Measurements from ENCODE around the gene CDC42EP4.

Gene CDC42EP4

DNA sequence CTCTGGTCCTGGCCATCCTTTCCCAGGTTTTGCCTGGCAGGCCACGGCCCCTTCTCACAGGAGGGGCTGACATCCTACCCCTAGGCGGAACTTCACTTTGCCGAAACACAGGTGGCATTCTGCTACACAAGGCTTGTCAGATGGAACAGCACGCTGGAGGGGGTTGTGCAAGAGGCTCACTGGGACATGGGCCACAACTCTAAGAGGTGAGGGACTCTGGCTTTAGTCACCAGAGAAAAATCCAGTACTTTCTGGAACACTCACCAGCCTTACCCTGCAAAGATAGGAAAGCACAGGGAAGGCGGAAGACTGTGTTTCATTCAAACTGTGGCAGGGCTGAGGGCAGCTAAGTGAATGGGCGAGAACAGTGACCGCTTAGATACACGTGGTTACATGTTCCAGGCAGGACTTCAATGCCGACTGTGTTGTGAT, 18.3 kb downstream of the CDC42EP4 start:
- no peak for DNase-seq

- DNase-seq, result no peak
Observed at GRCh38 chr17:73293031-73293430, 18.8 kb downstream of the CDC42EP4 start.

DNA sequence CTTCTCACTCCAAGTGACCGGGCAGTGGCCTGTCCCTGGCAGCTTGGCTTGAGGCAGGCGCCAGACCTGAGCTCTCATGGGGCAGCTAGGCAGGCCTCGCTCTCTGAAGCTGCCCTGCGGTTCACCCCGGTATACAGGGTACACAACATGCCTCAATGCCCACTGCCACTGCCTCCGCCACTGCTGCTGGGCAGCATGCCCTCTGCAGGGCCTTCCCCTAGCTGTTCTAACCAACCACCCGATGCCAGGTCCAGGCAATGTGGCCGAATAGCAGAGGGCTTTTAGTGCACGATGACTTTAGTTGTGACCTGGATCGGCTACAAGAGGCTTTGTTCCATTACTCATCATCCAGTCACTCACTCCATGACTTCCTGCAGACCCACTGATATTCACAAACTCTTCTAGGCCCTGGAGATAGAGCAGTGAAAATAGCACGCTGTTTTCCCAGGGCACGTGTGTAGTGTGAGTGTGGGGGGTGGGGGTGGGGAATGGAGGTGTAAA, 19.7 kb downstream of the CDC42EP4 start:
- no peak for DNase-seq

- no peak for DNase-seq
Observed at GRCh38 chr17:73291260-73291801, 20.5 kb downstream of the CDC42EP4 start.

DNA sequence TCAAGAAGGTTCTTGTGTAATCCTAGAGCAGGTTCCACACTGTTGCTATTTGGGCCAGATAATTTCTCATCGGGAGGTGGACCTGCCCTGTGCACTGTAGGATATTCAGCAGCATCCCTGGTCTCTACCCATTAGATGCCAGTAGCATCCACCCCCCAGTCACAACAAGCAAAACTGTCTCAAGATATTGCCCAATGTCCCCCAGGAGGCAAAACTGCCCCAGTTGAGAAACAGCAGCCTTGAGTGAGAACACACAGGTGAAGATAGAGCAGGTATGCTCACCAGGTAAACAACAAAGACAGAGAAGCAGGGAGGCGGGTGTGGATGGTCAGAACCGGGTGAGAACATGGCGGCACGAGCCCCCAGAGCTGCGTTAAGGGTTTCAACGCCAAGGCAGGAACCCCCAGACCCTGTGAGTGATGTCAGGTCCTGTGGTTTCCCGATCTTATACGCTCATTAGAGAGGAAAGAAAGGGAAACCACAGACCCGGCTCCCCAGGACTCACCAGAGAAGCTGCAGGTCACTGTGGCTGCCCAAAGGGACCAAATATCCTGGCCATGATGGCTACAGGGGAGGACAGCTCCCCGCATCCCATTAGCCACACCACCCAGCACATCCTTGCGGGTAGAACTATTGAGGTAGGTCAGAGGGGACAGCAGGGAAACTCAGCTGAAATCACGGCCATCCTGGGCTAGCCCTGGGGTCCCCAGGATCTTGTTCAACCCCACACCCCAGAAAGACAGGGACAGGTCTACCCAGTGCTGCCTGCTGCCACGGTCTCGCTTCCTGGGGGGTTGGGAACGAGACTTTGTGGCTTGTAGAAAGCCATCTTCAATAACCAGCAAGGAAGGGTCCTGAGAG, 21.2 kb downstream of the CDC42EP4 start:
- no peak for DNase-seq

- DNase-seq, result no peak
Observed at GRCh38 chr17:73289549-73290254, 22.1 kb downstream of the CDC42EP4 start.

- DNase-seq, result no peak
Observed at GRCh38 chr17:73288534-73289302, 23.1 kb downstream of the CDC42EP4 start.

DNA sequence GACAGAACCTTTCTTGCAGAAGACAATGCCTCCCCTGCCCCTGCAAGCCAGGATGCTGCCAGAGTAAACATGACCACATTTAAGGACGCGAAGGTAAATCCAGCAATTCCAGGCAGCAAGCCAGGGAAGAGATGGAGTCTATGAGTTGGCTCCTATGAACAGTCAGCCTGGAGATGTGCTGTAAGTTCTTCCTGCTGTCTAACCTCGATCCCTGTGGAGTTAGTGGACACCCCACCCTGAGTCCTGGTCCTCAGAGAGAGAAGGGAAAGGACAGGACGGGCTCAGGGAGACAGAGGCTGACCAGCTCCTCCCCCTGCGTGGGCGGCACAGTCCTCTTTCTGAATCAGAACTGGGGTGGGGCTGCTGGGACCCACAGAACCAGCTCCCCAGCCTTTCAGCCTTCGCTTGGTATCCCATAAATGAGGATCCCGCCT, 24.9 kb downstream of the CDC42EP4 start:
- DNase-seq, result no peak

DNA sequence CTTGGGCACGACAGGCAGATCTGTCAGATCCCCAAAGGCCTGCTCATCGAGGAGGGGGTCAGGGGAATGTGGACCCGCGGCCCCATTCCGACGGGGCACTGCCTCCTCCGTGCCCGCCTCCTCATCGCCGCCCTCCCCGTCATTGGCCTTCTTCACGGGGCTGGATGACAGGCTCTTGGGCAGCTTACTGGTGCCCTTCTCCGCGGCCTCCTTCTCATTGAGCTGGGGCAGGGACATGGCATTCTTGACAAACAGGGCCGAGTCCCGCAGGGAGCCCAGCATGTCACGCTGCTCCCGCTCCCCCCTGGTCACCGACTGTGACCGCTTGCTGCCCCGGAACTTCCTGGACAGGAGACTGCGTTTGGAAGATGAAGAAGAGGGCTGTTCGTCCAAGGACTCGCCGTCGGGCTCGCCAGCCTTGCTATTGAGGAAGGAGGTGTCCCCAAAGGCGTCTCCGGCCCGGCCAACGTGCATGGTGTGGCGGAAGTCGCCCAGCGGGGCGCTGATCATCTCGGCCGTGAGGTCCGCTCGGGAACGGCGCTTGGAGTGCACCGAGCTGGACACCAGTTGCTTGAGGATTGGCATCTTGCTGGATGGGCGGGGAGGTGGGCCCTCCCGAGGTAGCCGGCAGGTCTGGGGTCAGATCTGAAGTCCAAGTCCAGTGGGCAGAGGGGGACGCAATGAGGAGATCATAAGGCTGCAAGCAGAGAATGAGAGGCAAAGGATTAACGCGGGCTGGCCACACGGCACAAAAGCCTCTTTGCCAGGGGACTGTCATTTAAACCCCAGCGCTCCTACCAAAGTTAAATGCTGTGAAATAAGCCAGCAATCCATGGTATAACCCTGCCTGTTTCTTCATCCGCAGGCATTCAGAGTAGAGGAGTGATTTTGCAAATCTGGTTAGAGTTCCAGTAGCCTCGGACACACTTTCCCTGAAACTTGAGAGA, 25.6 kb downstream of the CDC42EP4 start:
- DNase-seq, result no peak

DNA sequence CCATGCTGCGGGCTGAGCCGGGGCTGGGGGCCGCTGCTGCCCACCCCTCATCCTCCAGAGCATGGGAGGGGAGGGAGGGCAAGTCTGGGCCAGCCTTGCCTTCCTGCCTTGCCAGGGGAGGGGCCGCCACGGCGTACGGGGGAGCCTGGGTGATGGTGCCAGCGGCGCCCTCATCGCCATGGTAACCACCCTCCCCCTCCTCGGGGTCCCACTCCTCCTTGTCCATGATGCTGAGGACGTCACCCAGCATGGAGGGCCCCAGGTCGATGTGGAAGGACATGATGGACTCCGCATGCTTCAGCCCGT, 26.2 kb downstream of the CDC42EP4 start:
- no peak for DNase-seq

GRCh38 chr17:73284906-73285602, 26.7 kb downstream of the CDC42EP4 start:
- no peak for DNase-seq

GRCh38 chr17:73284354-73284753, 27.4 kb downstream of the CDC42EP4 start:
- no peak for DNase-seq

GRCh38 chr17:73283841-73284282, 27.9 kb downstream of the CDC42EP4 start:
- DNase-seq, result no peak

DNA sequence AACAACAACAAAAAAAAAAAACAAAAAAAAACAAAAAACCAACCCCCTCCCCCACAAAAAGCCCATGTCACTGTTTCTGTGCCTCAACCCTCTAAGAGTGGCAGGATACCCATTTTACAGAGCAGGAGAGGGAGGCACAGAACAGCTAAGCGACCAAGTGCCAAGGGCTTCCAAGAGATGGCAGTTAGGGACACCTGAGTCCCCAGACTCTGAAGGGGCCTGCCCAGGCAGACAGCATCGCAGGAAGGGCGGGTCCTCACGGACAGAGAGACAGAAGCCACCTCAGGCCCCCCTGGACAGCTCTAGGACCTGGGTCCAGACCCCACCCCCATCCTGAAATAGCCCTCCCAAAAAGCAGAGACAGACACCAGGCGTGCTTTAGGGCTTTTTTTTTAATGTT, 28.6 kb downstream of the CDC42EP4 start:
- no peak for DNase-seq

- DNase-seq, result no peak
Observed at GRCh38 chr17:73282629-73283028, 29.2 kb downstream of the CDC42EP4 start.

DNA sequence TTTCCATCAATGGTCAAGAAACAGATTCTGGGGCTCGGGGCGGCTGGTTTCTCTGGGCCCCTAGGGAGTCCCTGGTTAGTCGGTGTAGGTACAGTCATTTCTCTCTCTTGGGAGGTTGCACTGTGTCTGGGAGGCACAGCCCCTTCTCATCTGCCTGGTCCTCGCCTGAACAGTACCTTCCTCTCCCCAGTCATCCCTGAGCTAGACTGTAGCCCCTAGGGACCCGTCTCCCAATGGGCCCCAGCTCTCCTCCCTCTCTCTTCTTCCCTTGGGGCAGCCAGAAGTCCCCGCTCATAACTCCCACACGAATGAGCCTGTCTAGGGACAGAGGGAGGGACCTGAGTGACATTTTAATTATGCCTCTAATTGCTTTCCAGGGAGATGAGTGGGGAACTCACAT, 29.9 kb downstream of the CDC42EP4 start:
- no peak for DNase-seq

- DNase-seq, result no peak
Observed at GRCh38 chr17:73280191-73280590, 31.6 kb downstream of the CDC42EP4 start.

- no peak for DNase-seq
Observed at GRCh38 chr17:73279704-73280103, 32.1 kb downstream of the CDC42EP4 start.

- no peak for DNase-seq
Observed at GRCh38 chr17:73278465-73279453, 33.0 kb downstream of the CDC42EP4 start.

GRCh38 chr17:73278049-73278464, 33.7 kb downstream of the CDC42EP4 start:
- no peak for DNase-seq

All from activated effector memory CD4-positive, alpha-beta T cell treated with anti-CD3 and anti-CD28 coated beads, Interleukin-2, amount 50 U/mL, for 16 hours (primary cell).